GM19043 (cell line): ENCODE measurements around the gene FOXF2.

Experiments used
- ATAC-seq: cut with Tn5 transposase; IDR thresholded peaks from one replicate; pipeline ENCODE4 v1.9.1; 2021; ENCODE audit warnings: low read depth; ENCODE audit not compliant: unreplicated experiment

The FOXF2 gene

GRCh38 chr6:1378065-1379016, 11.0 kb upstream of the FOXF2 start:
- ATAC-seq = no peak

- ATAC-seq = no peak
Observed at GRCh38 chr6:1379017-1379787, 10.2 kb upstream of the FOXF2 start.

GRCh38 chr6:1379788-1380147, 9.6 kb upstream of the FOXF2 start:
- ATAC-seq = no peak

GRCh38 chr6:1380625-1381427, 8.6 kb upstream of the FOXF2 start:
- no peak for ATAC-seq

GRCh38 chr6:1381481-1382330, 7.7 kb upstream of the FOXF2 start:
- no peak for ATAC-seq

- ATAC-seq = no peak
Observed at GRCh38 chr6:1382331-1382882, 7.0 kb upstream of the FOXF2 start.

- no peak for ATAC-seq
Observed at GRCh38 chr6:1382883-1383728, 6.3 kb upstream of the FOXF2 start.

GRCh38 chr6:1383729-1384548, 5.4 kb upstream of the FOXF2 start:
- ATAC-seq = no peak

GRCh38 chr6:1384549-1385128, 4.7 kb upstream of the FOXF2 start:
- ATAC-seq = no peak

GRCh38 chr6:1385129-1386037, 4.0 kb upstream of the FOXF2 start:
- no peak for ATAC-seq

- no peak for ATAC-seq
Observed at GRCh38 chr6:1386038-1386709, 3.2 kb upstream of the FOXF2 start.

GRCh38 chr6:1387538-1387875, 1.9 kb upstream of the FOXF2 start:
- no peak for ATAC-seq

- ATAC-seq = no peak
Observed at GRCh38 chr6:1387876-1388629, 1.3 kb upstream of the FOXF2 start.

- ATAC-seq = no peak
Observed at GRCh38 chr6:1388630-1389368, 577 bp upstream of the FOXF2 start.
